NCI-H526 treated with DMSO at 0.1 percent for 48 hours (cell line): ENCODE results near the gene FXR1.

Source experiments
- DNase-seq: peaks from one replicate; lab custom pipeline; 2025; lab: John Stamatoyannopoulos, UW

FXR1 gene

GRCh38 chr3:181007262-181007661, 94.8 kb downstream of the FXR1 start:
- no peak for DNase-seq

GRCh38 chr3:181008796-181009195, 96.3 kb downstream of the FXR1 start:
- DNase-seq = no peak

DNA sequence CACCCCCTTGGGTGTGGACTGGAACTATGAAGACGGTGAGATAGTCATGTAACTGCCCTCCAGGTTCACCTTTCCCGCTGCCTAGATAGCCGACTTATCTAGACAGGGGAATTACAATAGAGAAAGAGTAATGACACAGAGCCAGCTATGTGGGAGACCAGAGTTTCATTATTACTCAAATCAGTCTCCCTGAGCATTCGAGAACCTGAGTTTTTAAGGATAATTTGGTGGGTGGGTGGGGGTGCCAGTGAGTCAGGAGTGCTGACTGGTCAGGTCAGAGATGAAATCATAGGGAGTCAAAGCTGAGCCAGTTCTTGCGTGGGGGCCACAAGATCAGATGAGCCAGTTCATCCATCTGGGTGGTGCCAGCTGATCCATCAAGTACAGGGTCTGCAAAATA, 96.8 kb downstream of the FXR1 start:
- DNase-seq = no peak

- no peak for DNase-seq
These were observed 105.2 kb downstream of the FXR1 start for GRCh38 chr3:181017690-181018089.

DNA sequence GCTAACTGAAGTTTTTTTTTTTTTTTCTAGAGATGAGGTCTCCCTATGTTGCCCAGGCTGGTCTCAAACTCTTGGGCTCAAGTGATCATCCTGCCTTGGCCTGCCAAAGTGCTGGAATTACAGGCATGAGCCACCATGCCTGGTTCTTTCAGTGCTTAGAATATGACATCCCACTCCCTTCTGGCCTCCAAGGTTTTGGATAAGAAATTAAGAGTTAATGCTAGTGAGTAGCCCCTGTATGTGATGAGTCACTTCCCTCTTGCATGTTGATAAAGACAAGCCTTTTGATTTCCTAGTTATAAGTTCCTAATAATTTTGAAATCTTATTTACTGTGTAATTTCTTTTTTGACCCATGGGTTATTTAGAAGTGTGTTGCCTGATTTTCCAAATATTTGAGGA, 112.7 kb downstream of the FXR1 start:
- no peak for DNase-seq

- DNase-seq = no peak
These were observed 118.5 kb downstream of the FXR1 start for GRCh38 chr3:181030948-181031347.
